SIG-M5 treated with dmso at 0.1 percent for 504 hours (cell line): ENCODE measurements around the gene UBE3B.
A peak's percentile ranks its signal among the peaks of the same experiment; 100 is the strongest.
"Not testable (repeated sequence)": the region's sequence is repeated elsewhere in the genome, so short reads cannot be mapped to it uniquely, and the experiment has no call there.

Experiments used
- DNase-seq: peaks from one replicate; lab custom pipeline; 2025; ENCODE audit not compliant: unreplicated experiment; lab: John Stamatoyannopoulos, UW

The UBE3B gene, protein sequence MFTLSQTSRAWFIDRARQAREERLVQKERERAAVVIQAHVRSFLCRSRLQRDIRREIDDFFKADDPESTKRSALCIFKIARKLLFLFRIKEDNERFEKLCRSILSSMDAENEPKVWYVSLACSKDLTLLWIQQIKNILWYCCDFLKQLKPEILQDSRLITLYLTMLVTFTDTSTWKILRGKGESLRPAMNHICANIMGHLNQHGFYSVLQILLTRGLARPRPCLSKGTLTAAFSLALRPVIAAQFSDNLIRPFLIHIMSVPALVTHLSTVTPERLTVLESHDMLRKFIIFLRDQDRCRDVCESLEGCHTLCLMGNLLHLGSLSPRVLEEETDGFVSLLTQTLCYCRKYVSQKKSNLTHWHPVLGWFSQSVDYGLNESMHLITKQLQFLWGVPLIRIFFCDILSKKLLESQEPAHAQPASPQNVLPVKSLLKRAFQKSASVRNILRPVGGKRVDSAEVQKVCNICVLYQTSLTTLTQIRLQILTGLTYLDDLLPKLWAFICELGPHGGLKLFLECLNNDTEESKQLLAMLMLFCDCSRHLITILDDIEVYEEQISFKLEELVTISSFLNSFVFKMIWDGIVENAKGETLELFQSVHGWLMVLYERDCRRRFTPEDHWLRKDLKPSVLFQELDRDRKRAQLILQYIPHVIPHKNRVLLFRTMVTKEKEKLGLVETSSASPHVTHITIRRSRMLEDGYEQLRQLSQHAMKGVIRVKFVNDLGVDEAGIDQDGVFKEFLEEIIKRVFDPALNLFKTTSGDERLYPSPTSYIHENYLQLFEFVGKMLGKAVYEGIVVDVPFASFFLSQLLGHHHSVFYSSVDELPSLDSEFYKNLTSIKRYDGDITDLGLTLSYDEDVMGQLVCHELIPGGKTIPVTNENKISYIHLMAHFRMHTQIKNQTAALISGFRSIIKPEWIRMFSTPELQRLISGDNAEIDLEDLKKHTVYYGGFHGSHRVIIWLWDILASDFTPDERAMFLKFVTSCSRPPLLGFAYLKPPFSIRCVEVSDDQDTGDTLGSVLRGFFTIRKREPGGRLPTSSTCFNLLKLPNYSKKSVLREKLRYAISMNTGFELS

DNA sequence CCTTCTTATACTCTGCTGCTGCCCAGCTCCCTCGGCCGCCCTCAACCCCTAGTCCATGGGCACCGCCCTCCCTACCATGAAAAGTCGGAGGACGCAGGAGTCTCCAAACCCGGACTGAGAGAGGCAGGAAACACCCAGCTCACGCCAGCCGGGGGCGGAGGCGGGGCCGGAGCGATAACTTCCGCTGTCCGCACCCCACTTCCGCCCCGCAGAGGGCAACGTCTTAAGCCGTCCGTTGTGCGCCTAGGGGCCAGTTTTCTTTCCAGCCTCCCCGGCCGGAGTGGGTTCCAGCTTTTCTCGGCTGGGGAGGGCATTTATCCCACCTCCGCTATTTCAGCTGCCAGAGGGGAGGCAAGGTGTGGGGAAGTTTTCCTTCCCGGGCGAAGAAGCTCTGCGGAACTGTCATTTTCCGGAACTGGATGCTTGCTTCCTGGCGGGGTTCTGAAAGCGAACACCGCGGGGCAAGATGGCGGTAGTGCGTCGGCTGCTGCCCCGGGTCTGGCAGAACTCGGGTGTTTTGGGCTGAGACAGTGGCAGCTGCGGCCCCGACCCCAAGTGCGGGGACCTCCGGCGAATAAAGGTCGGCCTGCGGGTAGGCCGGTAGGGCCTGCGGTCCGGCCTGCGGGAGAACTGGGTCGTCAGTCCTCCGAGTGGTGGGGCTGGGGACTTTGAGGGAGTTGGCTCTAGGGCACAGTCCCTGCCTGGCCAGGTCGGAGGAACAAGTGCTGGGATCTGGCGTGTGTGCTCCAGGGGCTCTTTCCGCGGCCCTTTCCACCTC, at the start of gene UBE3B, which contains the start of gene KCTD10:
Gene UBE3B (plus strand): TSS at position 450 of the 778 bp plus-strand sequence. CDS start 5,918 bp downstream, outside the sequence.
Gene KCTD10 (minus strand): TSS at position 116 of the 778 bp plus-strand sequence. CDS start 38 bp downstream, at position 78.
- DNase-seq: peak; percentile 89

- DNase-seq: peak; percentile 69
These were observed 49.3 kb upstream of the UBE3B start for GRCh38 chr12:109428037-109428629.

GRCh38 chr12:109428804-109429203, 48.6 kb upstream of the UBE3B start:
- not testable (repeated sequence) for DNase-seq

- DNase-seq: no peak
These were observed 47.2 kb upstream of the UBE3B start for GRCh38 chr12:109430244-109430643.

DNA sequence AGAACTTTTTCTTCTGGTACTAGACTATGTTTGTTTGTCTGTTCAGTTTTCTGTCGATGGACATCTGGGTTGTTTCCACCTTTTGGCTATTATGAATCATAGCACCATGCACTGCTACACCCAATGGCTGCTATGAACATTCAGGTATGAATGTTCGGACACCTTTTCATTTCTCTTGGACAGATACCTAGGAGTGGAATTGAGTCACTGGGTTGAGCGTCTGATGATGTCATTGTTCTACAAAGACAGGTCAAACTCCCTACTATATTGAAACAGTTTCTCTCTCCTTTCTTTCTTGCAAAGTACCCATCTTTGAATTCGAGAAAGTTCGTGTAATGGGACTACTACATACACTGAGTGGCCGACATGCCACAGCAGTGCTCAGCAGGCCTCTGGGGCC, 45.0 kb upstream of the UBE3B start:
- DNase-seq: no peak

DNA sequence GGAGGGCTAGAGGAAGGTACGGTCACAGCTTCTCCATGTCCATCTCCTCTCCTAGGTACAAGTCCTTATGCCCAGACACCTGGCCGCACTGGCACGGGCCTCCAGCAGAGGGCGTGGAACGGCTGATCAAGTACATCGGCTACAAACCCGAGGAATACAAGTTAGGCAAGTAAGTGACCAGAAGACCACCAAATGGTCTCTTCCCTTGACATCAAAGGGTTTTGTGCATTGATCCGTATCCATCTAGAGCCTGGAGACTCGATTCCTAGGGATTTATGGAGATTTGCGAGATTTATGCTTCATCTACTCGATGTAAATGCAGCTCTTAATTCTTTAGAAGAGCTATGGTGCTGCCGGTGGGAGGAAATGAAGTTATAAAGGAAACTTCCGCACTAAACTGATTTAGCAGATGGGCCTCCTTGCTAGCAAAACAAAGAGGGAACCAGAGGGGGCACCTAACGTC, 44.6 kb upstream of the UBE3B start:
- peak; percentile 63 for DNase-seq

DNA sequence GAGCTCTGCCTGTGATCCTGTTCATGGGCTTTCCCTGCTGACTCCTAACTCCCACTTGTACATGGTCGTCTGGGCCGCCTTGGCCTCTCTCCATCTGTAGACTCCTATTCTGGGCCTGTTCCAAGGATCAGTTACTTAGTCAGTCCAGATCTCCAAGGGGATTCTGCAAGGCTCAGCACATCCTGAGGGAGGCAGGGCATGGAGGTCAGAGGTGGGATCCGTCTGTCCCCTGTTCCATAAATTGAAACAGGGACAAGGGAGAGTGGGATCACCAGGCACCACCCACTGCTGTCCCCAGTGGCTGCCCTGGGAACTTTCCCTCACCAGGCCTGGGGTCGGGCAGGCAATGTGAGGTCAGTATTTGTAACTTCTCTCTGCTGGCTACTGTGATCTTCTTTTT, 43.8 kb upstream of the UBE3B start:
- DNase-seq: no peak

DNA sequence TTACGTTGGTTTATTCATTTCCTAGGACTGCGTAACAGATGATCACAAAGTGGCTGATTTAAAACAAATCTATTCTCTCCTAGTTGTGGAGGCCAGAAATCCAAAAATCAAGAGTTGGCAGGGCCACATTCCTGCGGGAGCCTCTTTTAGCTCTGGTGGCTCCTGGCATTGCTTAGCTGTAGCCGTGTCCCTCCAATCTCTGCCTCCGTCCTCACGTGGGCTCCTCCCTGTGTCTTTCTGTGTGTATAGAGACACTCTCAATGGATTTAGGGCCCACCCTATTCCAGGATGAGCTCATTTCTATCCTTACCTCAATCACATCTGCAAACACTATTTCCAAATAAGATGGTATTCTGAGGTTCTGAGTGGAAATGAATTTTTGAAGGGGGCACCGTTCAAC, 42.9 kb upstream of the UBE3B start:
- no peak for DNase-seq

DNA sequence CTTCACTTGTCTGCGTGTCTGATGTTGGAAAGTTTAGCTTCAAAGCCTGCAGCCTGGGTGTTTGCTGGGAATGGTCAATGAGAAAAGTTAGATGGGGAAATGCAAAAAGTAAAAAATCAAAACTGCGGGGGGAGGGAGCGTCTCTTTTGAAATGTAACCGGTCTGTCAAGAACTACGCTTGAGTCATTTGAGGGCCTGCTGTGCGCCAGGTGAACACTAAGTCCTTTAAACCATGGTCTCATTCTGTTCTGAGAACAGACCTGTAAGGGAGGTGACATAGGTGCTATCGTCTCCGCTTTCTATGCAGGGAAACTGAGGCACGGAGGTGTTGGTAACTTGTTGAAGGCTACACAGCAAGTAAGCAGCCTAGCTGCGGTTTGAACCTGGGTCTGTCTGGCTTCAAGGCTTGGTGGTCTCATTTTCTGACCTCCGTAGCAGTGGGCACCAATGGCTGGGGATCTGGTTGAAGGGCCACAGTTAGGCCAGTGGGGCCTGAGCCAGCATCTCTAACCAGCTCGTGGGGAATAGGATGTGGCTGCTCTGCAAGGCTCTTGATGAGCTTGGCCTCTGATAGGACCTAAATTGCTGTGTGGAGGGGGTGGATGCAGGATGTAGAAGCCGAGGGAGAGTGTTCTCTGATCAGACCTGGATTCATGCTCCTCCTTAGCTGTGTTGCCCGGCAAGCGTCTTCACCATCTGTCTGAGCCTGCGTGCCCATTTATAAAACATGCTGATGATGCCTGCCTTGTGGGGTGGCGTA, 41.8 kb upstream of the UBE3B start:
- DNase-seq: no peak

DNA sequence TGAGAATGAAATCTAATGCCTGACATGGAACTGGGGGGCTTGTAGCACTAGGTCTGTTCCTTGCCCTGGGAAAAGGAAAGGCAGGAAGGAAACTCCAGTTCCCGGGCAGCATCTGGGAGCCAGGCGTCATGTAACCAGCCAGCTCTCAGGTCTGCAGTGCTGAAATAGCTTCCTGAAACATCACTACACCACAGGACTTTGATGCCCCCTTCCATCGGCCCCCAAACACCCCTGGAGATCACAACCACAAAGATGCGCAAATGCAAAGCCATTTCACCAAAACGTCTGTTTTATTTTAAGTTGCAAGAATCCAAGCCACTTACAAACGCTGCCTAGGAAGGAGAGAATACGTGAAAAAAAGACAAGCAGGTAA, 41.3 kb upstream of the UBE3B start:
- DNase-seq: no peak

- DNase-seq: no peak
These were observed 38.3 kb upstream of the UBE3B start for GRCh38 chr12:109439181-109439580.

GRCh38 chr12:109439951-109440350, 37.5 kb upstream of the UBE3B start:
- DNase-seq: not testable (repeated sequence)

DNA sequence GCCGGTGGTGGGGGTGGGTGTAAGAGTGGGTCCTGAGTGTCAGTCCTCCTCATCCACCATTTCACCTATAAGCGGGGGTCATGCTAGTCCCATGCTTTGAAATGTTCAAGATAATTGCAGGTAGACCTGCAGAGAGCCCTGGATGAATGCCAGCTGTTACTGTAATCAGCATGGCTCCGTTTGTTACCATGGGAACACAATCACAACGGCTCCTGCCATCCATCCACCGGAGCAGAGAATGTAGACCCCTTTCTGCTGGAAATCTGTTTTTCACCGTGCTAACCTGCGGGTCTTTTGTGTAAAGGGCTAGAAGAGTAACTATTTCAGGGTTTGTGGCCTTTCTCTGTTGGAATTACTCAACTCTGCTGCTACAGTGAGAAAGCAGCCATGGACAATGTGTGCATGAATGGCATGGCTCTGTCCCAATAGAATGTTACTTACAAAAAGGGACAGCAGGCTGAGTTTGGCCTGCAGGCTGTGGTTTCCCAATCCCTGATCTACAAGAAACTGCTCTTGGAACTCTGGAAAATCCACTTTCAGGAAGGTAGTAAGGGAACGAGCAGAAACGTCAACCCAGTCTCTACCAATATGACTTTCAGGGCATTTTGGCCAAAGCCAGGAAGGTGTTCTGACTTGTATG, 36.5 kb upstream of the UBE3B start:
- DNase-seq: no peak

- no peak for DNase-seq
These were observed 33.6 kb upstream of the UBE3B start for GRCh38 chr12:109443794-109444193.

DNA sequence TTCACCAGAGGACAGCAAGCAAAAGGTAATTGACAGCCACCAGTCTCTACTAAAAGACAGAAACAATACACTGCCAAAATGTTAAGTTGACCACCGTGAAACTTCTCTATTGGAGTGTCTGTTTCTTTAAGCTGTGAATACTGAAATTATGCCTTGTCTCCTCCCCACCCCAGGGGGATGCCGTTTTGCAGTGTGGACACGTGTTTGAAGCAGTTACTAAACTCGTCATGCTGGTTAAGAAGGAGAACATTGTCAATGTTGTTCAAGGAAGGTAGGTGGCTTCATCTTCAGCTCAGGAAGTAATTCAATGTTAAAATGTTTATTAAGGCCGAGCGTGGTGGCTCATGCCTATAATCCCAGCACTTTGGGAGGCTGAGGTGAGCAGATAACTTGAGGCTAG, 33.2 kb upstream of the UBE3B start:
- no peak for DNase-seq

GRCh38 chr12:109445191-109445609, 32.2 kb upstream of the UBE3B start:
- no peak for DNase-seq

GRCh38 chr12:109446869-109447268, 30.6 kb upstream of the UBE3B start:
- DNase-seq: no peak

DNA sequence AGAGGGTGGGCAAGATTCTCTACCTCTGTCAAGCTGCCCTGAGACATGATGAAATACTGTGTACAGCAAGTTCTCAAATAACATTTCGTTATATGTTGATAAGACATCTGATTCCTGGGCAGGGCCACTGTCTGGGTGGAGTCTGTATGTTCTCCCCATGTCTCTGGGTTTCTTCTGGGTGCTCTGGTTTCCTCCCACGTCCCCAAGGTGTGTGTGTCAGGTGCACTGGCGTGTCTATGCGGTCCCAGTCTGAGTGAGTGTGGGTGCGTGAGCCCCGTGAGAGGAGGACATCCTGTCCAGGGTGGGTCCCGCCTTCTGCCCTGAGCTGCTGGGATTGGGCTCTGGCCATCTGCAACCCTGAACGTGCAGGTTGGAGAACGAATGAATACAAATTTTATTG, 30.0 kb upstream of the UBE3B start:
- no peak for DNase-seq

DNA sequence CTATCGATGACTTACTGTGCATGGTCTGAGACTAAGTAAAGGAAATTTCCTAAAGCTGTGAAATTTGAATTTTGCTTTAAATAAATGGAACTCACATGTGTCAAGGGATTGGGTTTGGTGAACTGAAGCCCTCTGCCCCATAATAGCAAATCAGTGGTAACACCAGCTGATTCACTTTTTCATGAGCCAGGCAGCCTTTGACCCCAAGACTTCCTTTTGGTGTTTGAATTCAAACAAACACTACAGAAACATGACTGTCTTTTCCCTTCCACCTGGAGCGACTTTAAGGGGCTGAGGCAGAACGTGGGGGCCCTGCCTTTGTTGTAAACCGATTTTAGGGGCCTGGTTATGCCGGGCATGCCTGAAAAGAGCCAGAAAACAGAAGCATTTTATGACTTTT, 29.2 kb upstream of the UBE3B start:
- DNase-seq: no peak
